GM21717 (cell line): Measurements from ENCODE around the gene RPS21.
"Not testable (repeated sequence)": the region's sequence is repeated elsewhere in the genome, so short reads cannot be mapped to it uniquely, and the experiment has no call there.

Experiments used
- ATAC-seq: cut with Tn5 transposase; IDR thresholded peaks from one replicate; pipeline ENCODE4 v1.9.1; 2021; ENCODE audit warnings: mild to moderate bottlenecking, moderate library complexity; ENCODE audit not compliant: unreplicated experiment

Gene RPS21

DNA sequence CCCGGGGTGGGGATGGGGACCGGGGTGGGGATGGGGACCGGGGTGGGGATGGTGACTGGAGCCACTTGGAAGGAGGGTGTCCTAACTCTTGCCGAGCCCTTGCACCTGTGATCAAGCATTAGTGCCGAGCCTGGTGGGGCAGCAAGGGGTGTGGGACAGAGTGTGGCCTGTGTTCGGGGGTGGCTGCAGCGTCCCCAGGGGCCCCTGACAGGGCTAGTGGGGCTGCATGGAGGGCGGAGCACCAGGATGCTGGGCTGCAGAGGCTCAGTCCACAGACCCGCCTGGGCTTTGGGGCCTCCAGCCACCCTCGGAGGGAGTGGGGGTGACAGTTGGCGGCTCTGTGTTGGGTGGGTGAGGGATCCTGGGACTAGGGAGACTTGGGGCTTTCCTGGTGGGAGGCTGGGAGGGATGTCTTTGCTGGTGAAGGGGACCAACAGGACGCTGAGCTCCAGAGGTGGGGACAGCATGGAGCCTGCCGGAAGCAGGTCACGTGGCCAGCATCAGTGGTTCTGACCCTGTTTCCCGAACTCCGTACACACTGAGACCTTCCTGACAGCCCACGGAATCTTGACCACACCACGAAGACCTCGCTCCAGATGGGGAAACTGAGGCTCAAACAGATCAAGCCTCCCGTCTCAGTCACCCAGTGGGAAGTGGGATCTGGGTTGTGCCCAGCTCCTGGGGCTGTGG lies 35.9 kb downstream of the RPS21 start:
- no peak for ATAC-seq

DNA sequence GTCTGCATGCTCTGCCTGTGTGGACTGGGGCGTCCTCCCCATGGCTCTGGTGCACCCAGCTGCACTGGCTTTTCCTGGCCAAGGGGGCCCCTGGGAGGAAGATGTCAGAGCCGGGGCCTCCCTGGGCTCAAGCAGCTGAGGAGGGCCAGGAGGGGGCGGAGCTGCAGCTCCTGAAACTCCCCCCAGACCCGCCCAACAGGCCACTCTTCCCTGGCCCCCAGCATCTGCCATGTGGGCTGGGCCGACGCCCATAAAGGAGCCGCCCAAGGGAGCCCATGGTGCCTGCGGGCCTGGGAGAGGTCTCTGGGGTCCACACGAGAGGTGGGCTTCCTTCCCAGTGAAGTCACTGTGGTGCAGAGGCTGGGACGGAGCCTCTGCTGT lies 36.4 kb downstream of the RPS21 start:
- ATAC-seq = no peak

- ATAC-seq = no peak
Observed at GRCh38 chr20:62424249-62425107, 37.6 kb downstream of the RPS21 start.

- ATAC-seq = no peak
Observed at GRCh38 chr20:62425281-62426058, 38.6 kb downstream of the RPS21 start.

DNA sequence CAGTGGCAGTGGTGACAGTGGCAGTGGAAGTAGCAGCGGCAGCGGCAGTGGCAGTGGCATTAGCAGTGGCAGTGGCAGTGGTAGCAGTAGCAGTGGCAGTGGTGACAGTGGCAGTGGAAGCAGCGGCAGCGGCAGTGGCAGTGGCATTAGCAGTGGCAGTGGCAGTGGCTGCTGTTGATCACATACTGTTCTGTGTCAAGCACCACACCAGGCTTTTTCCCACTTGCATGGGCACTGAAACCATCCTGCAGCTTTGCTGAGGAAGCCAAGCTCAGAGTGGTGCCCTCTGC lies 39.1 kb downstream of the RPS21 start:
- ATAC-seq = not testable (repeated sequence)

- ATAC-seq = no peak
Observed at GRCh38 chr20:62426699-62427131, 39.8 kb downstream of the RPS21 start.

DNA sequence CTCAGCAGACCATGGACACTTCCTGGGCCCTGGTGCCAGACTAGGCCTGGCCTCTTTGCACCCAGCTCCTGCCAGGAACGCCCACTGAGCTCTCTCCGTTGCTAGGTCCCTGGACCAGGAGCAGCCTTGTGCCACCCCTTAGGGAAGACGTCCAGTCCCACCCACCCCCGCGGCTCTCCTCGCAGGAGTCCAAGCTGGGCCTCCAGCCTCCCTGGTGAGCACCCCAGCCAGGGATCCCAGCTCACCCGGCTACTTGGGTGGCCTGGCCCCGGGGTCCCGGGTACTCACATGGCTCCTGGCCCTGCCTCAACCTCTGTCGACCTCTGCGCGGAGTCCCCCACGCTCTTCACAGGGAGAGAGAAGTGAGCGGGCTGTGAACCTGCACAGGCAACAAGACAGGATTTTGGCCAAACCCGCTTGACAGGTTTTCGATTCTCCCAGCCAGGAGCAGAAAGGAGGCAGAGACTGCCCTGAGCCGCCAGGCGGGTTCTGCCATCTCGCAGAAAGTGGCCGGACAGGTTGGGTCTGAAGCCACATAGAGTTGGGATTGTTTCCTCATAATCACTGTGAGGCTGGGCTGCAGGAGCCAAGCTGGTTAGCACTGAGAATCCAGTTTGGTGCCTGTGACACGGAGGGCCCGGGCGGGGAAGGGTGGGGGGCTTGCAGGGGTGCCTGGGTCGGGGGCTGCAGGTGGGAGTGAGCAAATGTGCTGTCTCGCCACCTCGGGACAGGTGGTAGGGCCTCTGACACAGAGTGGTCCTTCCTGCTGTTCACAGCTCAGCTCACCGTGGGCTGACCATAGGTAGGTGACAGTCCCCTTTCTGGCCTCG lies 40.5 kb downstream of the RPS21 start, which contains the start of gene RBBP8NL:
Gene RBBP8NL (minus strand): TSS at position 368 of the 830 bp plus-strand sequence. CDS start 7,892 bp downstream, outside the sequence.
- no peak for ATAC-seq

- no peak for ATAC-seq
Observed at GRCh38 chr20:62428002-62428372, 41.1 kb downstream of the RPS21 start.

DNA sequence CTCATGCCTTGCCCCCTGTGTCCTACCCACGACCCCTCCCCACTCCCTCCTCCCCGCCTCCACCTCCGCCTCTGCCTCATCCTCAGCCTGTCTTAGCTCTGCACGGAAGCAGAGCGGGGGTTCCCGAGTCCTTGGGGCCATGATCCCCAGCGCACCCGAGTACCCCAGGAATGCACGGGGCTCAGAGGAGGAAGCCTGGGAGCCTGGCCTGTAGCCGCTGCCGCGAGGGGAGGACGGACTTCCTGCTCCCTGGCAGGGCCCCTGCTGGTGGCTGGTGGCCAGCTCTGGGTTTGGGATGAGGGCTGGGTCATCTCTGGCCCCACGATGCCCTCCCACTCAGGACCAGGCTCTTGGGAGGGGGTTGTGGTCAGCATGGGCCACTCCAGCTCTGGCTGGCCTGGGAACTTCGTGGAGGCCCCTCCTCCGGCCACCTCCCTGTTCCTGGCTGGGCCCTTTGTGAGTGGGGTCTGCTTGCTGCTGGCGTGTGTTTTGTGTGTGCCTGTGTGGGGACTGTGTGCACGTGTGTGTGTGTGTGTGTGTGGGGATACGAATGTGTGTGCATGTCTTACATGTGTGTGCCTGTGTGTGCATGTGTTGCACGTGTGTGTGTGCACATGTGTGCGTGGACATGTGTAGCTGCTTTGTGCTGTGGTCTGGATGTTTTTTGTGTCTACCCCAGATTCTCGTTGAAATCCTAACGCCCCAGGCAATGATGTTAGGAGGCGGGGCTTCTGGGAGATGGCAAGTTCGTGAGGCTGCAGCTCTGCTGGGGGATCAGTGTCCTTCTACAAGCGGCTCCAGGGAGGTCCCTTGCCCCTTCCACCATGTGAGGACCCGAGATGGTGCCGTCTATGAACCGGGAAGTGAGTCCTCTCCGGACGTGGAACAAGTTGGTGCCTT lies 41.7 kb downstream of the RPS21 start:
- ATAC-seq = no peak

- ATAC-seq = no peak
Observed at GRCh38 chr20:62429455-62430310, 42.8 kb downstream of the RPS21 start.

DNA sequence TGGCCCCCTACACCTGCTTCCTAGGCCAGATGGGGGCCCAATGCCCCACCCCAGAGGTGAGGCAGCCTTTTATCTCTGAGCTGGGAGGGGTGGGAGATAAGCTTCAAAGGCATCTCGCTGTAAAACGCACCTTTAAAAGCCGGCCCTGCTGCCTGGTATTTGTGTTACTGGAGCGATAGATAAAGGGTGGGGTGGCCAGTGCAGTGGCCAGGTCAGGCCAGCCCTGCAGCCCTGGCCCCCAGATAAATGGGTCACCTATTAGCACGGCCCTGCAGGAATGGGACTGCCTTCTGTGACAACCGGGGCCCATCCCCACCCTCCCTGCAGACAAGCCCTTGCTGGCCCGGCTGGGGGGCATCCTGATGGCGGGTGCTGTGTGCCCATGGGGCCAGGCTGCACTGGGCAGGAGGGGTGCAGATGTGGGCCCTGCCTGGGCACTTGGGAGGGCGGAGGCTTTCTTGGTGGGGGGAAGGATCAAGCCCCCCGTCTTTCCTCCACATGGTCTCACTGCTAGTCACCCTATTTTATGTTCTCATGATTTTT lies 43.5 kb downstream of the RPS21 start:
- ATAC-seq = no peak

DNA sequence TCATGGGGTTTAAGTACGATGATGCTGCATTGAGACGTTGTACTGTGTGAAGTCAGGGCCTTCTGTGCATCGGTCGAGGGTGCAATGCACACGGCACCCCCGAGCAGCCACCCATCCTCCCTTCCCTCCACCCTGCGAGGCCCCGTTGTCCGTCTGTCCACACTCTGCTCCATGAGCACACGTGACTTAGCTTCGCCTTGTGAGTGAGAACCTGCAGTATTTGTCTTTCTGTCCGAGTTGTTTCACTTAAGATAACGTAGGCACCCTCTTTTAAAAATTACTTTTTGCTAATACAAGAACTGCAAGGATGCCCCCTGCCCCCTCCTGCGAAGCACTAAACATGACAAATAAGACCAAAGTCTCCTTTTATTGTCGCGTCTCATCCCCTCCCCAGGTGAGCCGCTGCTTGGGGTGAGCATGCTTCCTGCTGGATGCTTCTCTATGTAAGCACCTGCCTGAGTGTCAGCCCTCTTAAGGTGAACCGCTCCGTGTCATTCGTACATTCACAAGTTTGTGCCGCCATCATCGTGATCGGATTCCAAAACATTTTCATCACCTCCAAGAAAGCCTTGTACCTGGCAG lies 44.1 kb downstream of the RPS21 start:
- no peak for ATAC-seq

GRCh38 chr20:62433658-62434497 lies 47.0 kb downstream of the RPS21 start:
- ATAC-seq = no peak

GRCh38 chr20:62436692-62437091 lies 49.8 kb downstream of the RPS21 start:
- ATAC-seq = no peak

DNA sequence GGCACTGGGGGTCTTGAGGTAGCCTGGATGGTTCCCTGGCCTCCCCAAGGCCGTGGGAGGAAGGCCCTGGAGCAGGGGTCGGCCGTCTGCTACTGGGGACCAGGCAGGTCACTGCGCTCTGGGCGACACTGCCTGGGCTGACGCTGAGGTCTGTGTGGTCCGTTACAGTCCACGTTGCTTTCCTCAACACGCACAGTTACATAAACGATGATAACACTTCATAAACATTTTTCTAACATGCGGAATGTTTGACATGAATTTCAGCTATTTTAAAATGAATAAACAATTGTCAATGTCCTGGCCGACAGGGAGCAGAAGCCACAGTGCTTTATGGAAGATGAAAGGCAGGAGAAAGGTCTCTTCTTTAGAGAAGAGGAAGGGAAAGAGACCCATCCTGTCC lies 50.6 kb downstream of the RPS21 start:
- no peak for ATAC-seq

GRCh38 chr20:62437927-62438326 lies 51.0 kb downstream of the RPS21 start:
- ATAC-seq = no peak
